Stimulated activated CD4-positive, alpha-beta T cell treated with anti-CD3 and anti-CD28 coated beads, Interleukin-4, amount 100 ng/mL, for 4 hours (primary cell): Measurements from ENCODE around the gene PNPLA3.
A peak's percentile ranks its signal among the peaks of the same experiment; 100 is the strongest.

Source experiments
- DNase-seq, 2 experiments: peaks; one replicate each; pipeline ENCODE4 v3.0.0-alpha.2; 2020

The PNPLA3 gene

GRCh38 chr22:43923631-43924464 is at the start of gene PNPLA3:
Gene PNPLA3, plus strand, starts transcription at chr22:43923805. Its CDS starts 107 bp downstream, at chr22:43923912.
- peak; percentile 79 for DNase-seq

DNA sequence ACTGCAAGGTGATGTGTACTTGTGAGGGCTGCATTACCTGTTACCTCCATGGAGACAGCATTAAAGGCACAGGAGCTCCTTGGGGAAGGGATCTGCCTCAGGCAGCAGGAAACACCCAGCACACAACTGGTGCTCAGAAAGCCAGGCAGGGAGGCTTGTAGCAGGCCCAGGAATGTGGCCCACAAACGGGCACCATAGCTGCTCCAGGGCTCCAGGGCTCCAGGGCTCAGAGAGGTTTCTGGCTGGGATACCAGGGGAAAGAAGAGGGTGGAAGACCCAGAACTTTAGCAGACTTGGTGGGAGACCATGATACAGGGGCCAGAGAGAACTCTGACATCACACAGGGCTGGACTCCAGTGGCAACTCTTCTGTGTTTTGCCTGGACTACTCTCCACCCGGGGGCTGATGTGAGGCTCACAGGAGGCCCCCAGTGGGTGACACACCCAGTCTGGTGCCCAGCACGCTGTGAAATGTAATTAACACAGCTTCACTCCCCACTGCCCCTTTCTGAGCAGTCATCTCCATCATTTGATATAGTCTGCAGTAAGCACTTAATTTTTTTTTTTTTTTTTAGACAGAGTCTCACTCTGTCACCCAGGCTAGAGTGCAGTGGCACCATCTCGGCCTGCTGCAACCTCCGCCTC is 46.6 kb upstream of the PNPLA3 start:
- DNase-seq = no peak

DNA sequence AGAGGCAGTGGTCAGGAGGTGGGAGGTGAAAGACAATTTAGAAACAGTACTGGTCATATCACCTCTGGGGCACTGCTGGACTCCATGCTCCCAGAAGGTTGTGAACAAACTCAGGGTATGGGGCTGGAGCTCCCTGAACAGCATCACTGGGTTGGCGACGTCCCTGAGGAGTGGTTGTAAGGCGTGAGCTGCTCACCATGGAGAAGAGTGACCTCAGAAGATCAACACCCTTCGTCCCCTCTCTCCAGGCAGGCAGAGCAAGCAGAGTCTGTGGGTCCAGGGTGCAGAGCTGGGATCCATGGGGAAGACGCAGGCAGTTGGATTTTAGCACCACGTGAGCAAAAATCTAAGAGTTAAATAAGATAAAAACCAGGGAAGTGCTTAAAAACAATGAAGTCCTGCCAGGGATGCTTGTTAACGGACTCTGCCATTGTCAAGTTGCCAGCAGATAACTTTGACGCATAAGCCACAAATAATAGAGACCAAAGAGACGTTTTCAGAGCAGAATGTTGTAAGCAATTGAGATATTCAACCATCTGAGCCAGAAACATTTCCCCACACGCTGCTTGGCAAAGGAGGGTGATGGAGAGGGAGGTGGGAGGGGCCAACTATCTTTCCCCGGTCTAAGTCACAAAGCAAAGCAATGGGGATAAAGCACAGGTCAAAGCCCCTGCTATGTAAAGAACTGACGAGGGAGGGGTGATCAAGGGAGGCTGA is 45.4 kb upstream of the PNPLA3 start:
- DNase-seq = no peak

DNA sequence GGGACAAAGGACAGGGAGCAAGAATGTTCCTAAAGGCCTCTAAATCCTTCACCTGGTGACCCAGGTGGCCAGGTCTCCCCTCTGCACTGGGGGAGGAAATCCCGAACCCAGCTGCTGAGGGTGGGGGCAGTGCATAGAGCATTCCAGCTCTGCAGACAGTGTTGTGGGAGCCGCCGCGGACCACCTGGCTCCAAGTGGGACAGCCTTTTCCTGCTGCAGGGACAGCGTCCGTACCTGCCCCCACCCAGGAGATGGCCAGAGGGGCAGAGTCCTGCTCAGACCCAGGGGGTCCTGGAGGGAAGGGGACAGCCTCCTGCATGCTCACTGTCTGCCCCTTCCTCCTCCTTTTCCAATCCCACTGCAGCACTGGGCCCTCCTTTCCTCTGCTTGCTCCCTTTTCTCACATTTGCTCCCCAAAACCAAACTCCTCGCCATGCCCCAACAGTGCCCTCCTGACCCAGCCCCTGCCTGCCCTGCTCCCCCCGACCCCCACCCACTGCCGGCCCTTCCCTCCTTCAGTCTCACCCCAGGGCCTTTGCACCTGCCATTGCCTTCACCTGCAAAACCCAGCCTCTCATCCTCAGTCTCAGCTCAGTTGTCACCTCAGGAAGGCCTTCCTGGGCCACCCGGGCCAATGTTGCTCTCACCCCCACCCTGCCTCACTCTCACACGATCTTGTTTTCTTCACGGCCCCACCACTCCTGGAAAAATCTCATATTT is 44.6 kb upstream of the PNPLA3 start:
- no peak for DNase-seq

DNA sequence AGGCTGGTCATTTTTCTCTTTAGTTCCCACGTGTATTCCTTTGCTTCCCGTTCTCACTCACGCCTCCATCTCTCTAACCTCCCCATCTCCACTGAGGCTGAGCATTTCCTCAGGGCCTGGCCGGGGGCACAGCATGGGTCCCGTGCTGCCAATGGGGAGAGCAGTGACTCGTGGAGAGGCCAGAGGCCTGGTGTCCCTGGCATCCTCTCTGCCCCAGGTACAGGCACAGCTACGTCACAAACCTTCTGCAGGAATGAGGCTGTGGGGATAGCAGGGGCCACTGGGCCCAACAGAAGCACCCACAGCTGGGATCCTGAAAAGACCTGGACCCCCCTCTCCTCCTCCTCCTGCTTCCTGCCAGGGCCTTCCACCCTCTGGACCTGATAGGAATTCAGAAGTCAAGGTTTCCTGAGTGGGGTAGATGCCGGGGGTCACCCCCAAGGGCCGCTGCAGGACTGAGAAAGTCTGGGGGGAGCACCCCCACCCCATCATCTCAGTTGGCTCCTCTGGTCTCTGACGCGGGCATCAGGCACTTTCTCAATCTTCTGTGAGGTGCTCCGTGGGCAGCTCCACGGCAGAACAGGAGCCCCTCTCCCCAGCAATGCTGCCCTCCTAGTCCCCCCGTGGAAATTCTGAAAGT is 43.6 kb upstream of the PNPLA3 start:
- no peak for DNase-seq

DNA sequence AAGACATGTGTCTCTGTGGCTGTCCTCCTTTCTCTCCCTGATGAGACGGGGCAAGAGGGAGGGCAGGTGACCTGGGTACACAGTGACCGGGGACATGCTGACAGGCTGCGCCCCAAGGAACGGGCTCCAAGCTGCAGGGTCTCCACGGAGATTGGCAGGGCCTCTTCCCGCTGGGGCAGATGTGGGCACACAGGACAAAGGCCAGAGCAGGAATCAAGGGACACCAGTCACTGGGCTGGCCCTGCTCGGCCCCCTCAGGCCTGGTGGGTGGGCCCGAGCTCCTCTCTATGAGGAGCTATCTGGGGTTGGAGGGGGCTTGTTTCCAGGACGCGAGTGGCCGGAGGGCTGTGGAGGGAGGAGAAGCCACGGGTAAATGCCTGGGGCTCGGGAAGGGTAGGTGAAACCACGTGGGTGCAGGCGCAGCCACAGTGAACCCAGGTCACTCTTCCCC is 43.0 kb upstream of the PNPLA3 start:
- DNase-seq = no peak

DNA sequence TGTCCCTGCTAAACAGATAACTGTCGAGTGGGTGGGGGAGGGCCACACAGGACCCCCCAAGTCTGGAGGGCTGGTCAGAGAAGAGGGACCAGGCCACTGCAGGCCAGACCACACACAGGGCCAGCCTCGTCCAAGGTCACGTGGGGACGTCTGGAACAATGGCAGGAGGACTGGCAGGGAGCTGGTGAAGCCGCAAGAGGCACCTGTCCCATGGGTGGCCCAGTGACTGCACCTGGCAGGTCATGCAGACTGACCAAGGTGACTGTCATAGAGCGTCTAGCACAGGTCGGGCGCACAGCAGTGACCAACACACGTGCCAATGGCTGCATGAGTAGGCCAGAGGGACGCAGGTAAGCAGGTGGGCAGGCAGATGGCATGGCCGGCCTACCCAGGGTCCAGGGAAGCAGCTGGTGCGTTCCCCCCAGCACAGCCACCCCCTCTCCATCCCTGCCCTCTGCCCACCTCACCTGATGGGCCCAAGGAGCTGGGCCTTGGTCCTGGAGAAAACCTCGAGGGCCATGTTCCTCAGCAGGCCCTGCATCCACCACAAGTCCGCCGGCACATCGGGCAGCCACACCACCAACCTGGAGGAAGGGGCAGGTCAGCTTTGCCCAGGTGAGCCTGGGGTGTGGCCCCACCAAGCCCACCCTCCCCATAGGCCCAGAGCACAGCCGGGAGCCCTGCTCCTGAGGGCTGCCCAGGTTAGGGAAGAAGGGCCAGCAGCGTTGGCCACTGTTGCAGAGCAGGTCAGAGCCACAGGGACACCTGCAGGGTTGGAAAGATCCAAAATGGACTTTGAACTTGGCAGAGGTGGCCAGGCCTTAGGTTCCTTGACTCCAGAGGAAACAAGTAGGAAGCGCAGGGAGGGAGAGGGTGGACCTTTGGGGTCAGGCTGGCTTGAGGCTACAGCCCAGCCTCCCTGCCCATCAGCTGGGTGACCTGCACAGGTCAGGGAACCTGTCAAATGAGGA is 42.2 kb upstream of the PNPLA3 start:
- no peak for DNase-seq

DNA sequence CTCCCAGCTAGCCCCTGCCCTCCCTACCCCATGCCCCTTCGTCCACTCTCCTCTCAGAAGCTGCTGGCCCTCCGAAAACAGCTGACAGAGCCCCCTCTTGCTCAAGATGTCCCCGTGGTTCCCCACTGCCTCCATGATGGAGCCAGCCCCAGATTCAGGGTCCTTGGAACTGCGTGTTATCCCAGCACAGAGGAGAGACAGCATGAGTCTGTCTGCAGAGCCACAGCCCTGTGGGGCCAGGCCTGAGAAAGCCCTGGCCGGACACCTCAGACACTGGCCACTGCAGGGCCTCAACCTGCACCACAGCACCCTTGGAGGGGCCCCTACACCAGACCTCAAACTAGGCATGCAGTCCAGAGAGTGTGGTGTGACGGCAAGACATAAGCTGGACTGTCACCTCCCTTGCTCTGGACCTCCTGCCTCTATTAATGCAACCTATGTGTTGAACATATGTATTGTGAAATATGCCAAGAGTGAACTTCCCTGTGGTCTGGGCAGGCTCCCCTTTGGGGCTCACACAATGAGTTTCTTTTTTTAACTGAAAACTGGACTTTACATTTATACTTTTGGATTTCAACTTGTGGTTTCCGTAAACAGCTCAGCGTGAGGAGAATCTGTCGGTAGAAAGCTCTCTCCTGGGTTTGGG is 41.4 kb upstream of the PNPLA3 start:
- no peak for DNase-seq

DNA sequence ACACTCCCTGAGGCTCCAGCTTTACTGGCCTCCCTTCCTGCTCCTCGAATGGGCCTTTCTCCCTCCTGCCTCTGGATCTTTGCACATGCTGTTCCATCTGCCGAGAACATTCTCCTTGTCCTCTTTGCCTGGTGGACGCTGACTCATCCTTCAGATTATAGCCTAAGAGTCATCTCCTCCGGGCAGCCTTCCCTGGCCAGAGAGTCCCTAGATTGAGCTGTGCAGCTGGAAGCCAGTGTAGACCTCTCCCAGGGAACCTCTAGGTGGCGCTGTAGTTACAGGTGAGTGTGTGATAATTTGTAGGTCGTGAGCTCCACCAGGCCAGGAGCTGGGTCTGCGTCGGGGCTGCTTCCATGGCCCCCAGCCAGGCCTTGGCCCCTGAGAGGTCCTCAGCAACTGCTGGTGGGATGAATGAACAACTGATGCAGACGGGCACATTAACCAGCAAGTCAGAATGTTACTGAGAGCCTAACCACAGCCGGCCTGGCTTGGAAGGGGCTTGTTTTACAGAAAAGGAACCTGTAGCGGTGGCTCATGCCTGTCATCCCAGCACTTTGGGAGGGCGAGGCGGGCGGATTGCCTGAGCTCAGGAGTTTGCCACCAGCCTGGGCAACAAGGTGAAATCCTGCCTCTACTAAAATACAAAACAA is 40.5 kb upstream of the PNPLA3 start:
- DNase-seq = peak; percentile 24 to 25

DNA sequence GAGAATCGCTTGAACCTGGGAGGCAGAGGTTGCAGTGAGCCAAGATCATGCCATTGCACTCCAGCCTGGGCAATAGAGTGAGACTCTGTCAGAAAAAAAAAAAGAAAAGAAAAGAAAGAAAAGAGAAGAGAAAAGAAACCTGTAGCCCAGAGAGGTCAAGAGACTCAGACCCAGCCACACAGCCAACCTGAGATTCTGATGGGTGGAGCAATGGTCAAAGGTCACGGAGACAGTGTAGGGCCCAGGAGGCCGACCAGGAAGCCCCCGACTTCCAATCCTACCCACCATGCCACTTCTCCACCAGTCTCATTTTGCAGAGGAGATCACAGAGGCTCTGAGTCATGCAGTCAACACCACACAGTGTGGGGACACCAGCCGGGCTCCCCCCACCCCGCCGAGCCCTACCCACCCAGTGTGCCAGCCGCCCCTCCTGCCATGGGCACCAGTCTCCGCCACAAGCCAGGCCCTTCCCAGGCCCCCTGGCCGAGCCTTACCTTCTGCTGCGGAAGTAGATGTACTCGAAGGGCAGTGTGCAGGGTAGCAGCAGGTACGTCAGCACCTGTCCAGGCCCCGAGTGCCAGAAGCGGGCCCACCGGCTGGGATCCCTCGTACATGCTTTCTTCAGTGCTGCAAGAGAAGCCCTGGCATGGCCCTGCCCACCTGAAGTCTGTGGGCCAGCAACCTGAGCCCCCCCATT is 39.7 kb upstream of the PNPLA3 start:
- DNase-seq = no peak

- DNase-seq = peak in 1 of 2 experiments; percentile 56
Observed at GRCh38 chr22:43884600-43885318, 38.8 kb upstream of the PNPLA3 start.

DNA sequence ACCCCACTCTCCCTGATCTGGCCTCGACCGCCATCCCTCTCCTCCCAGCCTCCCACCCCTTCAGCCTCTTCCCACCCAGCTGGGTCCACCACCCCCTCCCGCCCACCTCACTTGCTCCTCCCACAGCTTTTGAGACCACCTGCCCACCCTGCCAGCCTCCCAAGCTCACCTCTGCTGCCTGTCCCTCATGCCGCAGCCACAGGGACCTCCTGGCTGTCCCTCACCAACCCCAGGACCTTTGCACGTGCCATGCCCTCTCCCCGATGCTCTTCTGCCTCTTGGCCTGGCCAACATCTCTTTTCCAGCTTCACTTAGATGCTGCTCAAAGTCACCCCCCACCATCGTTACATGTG is 38.3 kb upstream of the PNPLA3 start:
- no peak for DNase-seq

GRCh38 chr22:43885786-43886185 is 37.8 kb upstream of the PNPLA3 start:
- no peak for DNase-seq

DNA sequence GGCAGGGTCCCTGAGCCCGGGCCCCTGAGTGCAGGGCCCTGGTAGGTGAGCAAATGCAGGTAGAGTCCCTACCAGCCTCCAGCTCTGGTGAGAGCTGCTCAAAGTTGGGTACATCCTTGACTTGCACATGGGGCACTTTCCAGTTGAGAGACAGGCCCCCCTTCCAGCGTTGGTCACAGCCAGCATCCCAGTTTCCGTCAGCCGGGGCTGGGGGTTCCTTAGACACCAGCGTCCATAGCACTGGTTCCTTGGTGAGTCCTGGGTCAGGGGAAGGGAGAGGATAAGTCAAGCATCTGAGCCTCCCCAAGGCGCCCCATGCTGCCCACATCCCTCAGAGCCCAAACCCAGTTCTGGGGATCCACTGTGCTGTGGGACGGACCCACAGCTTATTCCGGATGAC is 37.4 kb upstream of the PNPLA3 start:
- no peak for DNase-seq

DNA sequence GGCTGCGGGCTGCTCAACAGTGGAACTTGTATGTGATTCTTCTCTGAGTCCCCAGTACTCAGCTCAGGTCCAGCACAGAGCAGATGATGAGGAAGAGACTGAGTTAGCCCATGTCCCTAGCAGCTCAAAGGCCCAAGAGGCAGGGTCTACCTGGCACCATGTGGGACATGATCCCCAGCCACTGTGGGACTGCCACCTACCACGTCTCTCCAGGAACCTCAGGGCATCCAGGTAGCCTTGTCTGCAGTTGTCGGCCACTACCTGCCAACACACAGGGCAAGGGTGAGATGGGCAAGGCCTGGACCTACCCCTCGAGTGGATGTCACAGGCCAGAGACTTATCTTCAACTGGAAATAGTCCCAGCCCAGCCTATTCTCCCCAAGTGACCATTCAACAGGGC is 36.2 kb upstream of the PNPLA3 start:
- no peak for DNase-seq

DNA sequence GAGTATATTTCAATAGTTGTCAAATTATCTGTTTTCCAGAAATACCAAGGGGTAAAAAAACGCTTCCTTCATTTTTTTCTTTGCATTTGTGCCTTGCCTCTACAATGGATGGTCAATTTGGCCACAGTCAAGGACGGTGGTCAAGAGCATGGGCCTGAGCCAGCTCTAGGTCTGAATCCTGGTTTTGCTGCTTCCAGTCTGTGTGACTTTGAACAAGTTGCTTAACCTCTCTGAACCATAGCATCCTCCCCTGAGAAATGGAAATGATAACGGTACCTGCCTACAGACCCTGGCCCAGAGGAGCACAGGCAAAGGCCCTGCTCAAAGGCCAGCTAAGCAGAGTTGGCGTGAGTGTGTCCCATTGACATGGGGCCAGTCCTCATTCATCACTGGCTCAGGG is 34.9 kb upstream of the PNPLA3 start:
- DNase-seq = no peak

DNA sequence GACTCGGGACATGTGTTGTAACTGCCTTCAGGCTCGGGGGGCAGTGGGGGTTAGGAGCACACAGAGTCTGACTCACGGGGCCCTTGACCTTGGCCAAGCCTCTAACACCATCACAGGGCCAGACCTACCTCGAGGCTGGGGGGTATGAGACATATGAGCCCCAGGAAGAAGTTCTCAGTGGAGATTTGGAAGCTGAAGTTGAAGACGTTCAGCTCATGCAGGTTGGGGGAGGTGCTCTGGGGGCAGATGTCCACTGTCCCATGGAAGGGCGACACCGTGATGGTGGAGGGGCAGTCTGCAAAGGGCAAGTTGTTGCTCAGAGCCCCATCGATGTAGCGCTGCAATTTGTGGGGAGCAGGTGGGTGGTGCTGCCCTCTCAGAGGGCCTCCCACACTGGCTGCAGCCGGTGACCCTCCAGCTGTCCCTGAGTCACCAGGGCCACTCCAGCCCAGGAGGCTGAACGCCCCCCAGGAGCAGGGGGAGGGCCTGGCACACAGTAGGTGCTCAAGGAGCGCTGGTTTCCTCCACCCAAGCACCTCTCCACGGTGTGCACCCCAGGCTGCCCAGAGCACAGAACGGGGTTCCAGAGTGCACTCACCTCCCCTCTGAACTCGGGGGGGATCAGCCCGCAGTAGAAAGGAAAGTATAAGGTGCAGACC is 34.3 kb upstream of the PNPLA3 start:
- DNase-seq = no peak

DNA sequence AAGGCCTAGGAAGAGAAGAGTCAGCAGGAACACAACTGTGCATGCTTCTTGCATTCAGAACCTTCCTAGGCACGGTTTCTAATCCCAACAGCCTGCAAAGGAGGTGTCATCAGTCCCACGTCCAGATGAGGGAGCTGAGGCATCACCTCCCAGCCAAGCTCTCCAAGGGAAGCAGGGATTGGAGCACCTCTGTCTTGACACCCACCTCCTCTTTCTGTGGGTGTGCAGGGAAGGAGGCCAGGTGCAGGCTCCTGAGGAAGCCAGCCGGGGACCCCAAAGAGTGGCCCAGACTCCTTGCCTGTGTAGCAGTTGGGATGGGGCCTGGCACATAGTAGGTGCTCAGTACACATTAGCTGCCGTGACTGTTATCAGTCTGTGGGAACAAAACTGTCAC is 33.7 kb upstream of the PNPLA3 start:
- DNase-seq = no peak
